GM12878 (cell line): ENCODE data around the gene STARD5. TPM values are rescaled to one million over a fixed set of nuclear protein-coding genes. Genes with fewer than 3 reads are reported as not detected.

ENCODE experiments used
- ATAC-seq: fragments of 200-7000 bp; cut with Tn5 transposase; 3 replicates; pipeline ENCODE4 v1.9.1; 2020; ENCODE audit warnings: mild to moderate bottlenecking, moderate library complexity
- BruUV-seq: library from RNA; stranded (reverse); fragments of 400-500 nt; replicated peaks from 2 replicates; lab custom pipeline; 2021; lab: Mats Ljungman, UMichigan
- CTCF ChIA-PET: fragments of 300-600 bp; sonication (Branson Sonifier 250); formaldehyde crosslinking; extraction: SDS; loops from one replicate; lab custom pipeline; 2021; ENCODE audit warnings: inconsistent platforms; lab: Yijun Ruan, JAX
- POLR2A ChIA-PET: fragments of 350-600 bp; formaldehyde crosslinking; extraction: SDS; loops from one replicate; lab custom pipeline; 2021; ENCODE audit warnings: inconsistent platforms; lab: Charles Lee
- RAD21 ChIA-PET: fragments of 300-600 bp; sonication (Branson Sonifier 250); formaldehyde crosslinking; loops from one replicate; lab custom pipeline; 2023; ENCODE audit warnings: antibody characterized with exemption; ENCODE audit not compliant: unreplicated experiment; lab: Charles Lee
- SMC1A ChIA-PET: fragments of 300-600 bp; sonication (Branson Sonifier 250); formaldehyde crosslinking; loops from one replicate; lab custom pipeline; 2023; ENCODE audit not compliant: unreplicated experiment, uncharacterized antibody; lab: Charles Lee
- DNase-seq: peaks from one replicate; pipeline ENCODE4 v3.0.0-alpha.2; 2011; ENCODE audit warnings: low read depth, low spot score
- FAIRE-seq: peaks from 3 replicates; lab custom pipeline; 2011; peaks lifted over from hg19 to GRCh38; lab: Jason Lieb, UNC
- H2AFZ ChIP-seq: 2 replicates; pipeline ENCODE4 v1.6.0; 2011; ENCODE audit warnings: low read depth, low read length, control low read depth; ENCODE audit not compliant: control insufficient read depth
- H3K27ac ChIP-seq: 2 replicates; pipeline ENCODE4 v1.5.1; 2011; ENCODE audit warnings: control low read depth; ENCODE audit not compliant: control insufficient read depth, insufficient read depth
- H3K27me3 ChIP-seq, 2 experiments: replicated peaks in 1 of 2; 2 replicates each; pipeline versions ENCODE4 v1.6.0 to v1.6.1; 2011; ENCODE audit warnings: low read length in 1 of 2; ENCODE audit not compliant: control insufficient read depth in 2 of 2, insufficient read depth in 2 of 2
- H3K36me3 ChIP-seq, 2 experiments: 2 replicates each; pipeline ENCODE4 v1.5.1; 2011; ENCODE audit warnings: low read length in 1 of 2; ENCODE audit not compliant: control insufficient read depth in 2 of 2, insufficient read depth in 2 of 2
- H3K4me1 ChIP-seq: 2 replicates; pipeline ENCODE4 v1.6.1; 2011; ENCODE audit warnings: mild to moderate bottlenecking, low read length, moderate library complexity, mixed read lengths; ENCODE audit not compliant: control insufficient read depth, insufficient read depth
- H3K4me2 ChIP-seq: 2 replicates; pipeline ENCODE4 v1.6.0; 2011; ENCODE audit warnings: control low read depth; ENCODE audit not compliant: control insufficient read depth, insufficient read depth
- H3K4me3 ChIP-seq: fragments of 200-600 bp; sonication (generic); 2 replicates; pipeline ENCODE4 v1.5.1; 2016
- H3K79me2 ChIP-seq: 2 replicates; pipeline ENCODE4 v1.6.0; 2011; ENCODE audit warnings: low read length; ENCODE audit not compliant: control insufficient read depth, insufficient read depth
- H3K9ac ChIP-seq: 2 replicates; pipeline ENCODE4 v1.8.0; 2011; ENCODE audit warnings: low read length, control low read depth, mixed read lengths; ENCODE audit not compliant: control insufficient read depth, insufficient read depth
- H3K9me3 ChIP-seq: replicated peaks from 3 replicates; pipeline ENCODE4 v1.5.1; 2011; ENCODE audit warnings: mild to moderate bottlenecking, low read length; ENCODE audit not compliant: control insufficient read depth, insufficient read depth
- H4K20me1 ChIP-seq: 2 replicates; pipeline ENCODE4 v1.6.0; 2011; ENCODE audit not compliant: control insufficient read depth, insufficient read depth
- ASH2L ChIP-seq: fragments of 300-600, 200-600 bp; sonication (generic); IDR thresholded peaks from 2 replicates; pipeline ENCODE4 v1.6.1; 2017; ENCODE audit warnings: low read depth, mild to moderate bottlenecking, borderline replicate concordance
- CHD1 ChIP-seq: IDR thresholded peaks from 2 replicates; pipeline ENCODE4 v1.6.1; 2012; ENCODE audit warnings: low read depth, low read length, improper control_type of control experiment
- JUND ChIP-seq: IDR thresholded peaks from 2 replicates; pipeline ENCODE4 v1.6.1; 2012; ENCODE audit warnings: low read depth, mild to moderate bottlenecking, low read length, improper control_type of control experiment, moderate library complexity
- KDM1A ChIP-seq: fragments of 200-600 bp; sonication (generic); IDR thresholded peaks from 2 replicates; pipeline ENCODE4 v1.6.1; 2016; ENCODE audit warnings: borderline replicate concordance
- MAX ChIP-seq: IDR thresholded peaks from 2 replicates; pipeline ENCODE4 v1.6.1; 2012; ENCODE audit warnings: low read depth, low read length, improper control_type of control experiment
- POLR2A ChIP-seq: IDR thresholded peaks from 2 replicates; pipeline ENCODE4 v1.6.1; 2011; ENCODE audit warnings: low read depth, mild to moderate bottlenecking, low read length
- SP1 ChIP-seq: IDR thresholded peaks from one replicate; pipeline ENCODE4 v1.6.1; 2011; ENCODE audit warnings: low read depth, low read length
- STAT3 ChIP-seq: IDR thresholded peaks from 2 replicates; pipeline ENCODE4 v1.6.1; 2011; ENCODE audit warnings: low read depth, low read length, improper control_type of control experiment
- TARDBP ChIP-seq: IDR thresholded peaks from 2 replicates; pipeline ENCODE4 v1.6.1; 2016; ENCODE audit warnings: borderline replicate concordance
- whole genome bisulfite sequencing: methylation state at CpG from one replicate; pipeline ENCODE4 v1.1.6; 2016; ENCODE audit warnings: low lambda C conversion rate; ENCODE audit not compliant: insufficient replicate concordance, insufficient coverage; ENCODE audit errors: missing lambda C conversion rate; 5-methylcytosine and 5-hydroxymethylcytosine counted together
- in situ Hi-C: fragments of 300-500 bp; cut with MboI; formaldehyde crosslinking; loops from 9 replicates; pipeline ENCODE4 v1.14.3; 2018; ENCODE audit warnings: mixed read lengths
- intact Hi-C: fragments of 100-400 bp; cut with micrococcal nuclease; formaldehyde crosslinking; loops from one replicate; pipeline ENCODE4 v1.14.2; 2022; ENCODE audit not compliant: unreplicated experiment
- polyA plus RNA-seq, 11 experiments: library from polyadenylated mRNA; depleted of rRNA in 4 of 11; unstranded in 6 of 11; stranded (reverse) in 5 of 11; fragments of >200 nt; fragmentation: Nextera tagmentation in 4 of 11; fragmentation: Illumina TruSeq in 1 of 11; extraction: Ambion mirVana in 4 of 11; extraction: Trizol in 1 of 11; gene quantifications; 1 replicate in 1 of 11; 2 replicates in 10 of 11; pipeline versions ENCODE4 v1.2.1 to v1.2.3, GENCODE V29; 2011 to 2016; ENCODE audit warnings: inconsistent platforms in 2 of 11, missing spikeins in 2 of 11, low read depth in 1 of 11
- total RNA-seq, 4 experiments: library from RNA; depleted of rRNA in 3 of 4; stranded (reverse); fragments of >200 nt in 3 of 4; fragmentation: Illumina TruSeq in 1 of 4; extraction: Trizol in 1 of 4; gene quantifications; 2 replicates each; pipeline versions ENCODE4 v1.2.1 to v1.2.3, GENCODE V29; 2013 to 2021
- TF ChIP-seq, protein P1 (sequence below): fragments of 450-650 bp; formaldehyde crosslinking; IDR thresholded peaks from 2 replicates; pipeline ENCODE4 v1.5.0; 2022; ENCODE audit warnings: mild to moderate bottlenecking, missing genetic modification characterization

Gene STARD5
- total and polyA plus RNA-seq, 10 of the 15 experiments (the other 5 are each of a cell fraction or from before 2014, with no cell fraction given), result 2.3 to 9.4 (median 4.7) TPM

GRCh38 chr15:81356252-81356651 is 32.3 kb upstream of the STARD5 start (continued):
- TF ChIP-seq, protein P1, sequence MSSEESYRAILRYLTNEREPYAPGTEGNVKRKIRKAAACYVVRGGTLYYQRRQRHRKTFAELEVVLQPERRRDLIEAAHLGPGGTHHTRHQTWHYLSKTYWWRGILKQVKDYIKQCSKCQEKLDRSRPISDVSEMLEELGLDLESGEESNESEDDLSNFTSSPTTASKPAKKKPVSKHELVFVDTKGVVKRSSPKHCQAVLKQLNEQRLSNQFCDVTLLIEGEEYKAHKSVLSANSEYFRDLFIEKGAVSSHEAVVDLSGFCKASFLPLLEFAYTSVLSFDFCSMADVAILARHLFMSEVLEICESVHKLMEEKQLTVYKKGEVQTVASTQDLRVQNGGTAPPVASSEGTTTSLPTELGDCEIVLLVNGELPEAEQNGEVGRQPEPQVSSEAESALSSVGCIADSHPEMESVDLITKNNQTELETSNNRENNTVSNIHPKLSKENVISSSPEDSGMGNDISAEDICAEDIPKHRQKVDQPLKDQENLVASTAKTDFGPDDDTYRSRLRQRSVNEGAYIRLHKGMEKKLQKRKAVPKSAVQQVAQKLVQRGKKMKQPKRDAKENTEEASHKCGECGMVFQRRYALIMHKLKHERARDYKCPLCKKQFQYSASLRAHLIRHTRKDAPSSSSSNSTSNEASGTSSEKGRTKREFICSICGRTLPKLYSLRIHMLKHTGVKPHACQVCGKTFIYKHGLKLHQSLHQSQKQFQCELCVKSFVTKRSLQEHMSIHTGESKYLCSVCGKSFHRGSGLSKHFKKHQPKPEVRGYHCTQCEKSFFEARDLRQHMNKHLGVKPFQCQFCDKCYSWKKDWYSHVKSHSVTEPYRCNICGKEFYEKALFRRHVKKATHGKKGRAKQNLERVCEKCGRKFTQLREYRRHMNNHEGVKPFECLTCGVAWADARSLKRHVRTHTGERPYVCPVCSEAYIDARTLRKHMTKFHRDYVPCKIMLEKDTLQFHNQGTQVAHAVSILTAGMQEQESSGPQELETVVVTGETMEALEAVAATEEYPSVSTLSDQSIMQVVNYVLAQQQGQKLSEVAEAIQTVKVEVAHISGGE (CRISPR knock-in tag), result no peak

GRCh38 chr15:81351651-81352050 is 27.7 kb upstream of the STARD5 start:
- ATAC-seq (no peak), DNase-seq (no peak), FAIRE-seq (no peak)
- no peak for TF ChIP-seq ASH2L
- no peak for TF ChIP-seq JUND
- no peak for TF ChIP-seq STAT3
- no peak for TF ChIP-seq KDM1A
- no peak for TF ChIP-seq MAX
- TF ChIP-seq SP1, result no peak
- no peak for TF ChIP-seq TARDBP
- no peak for TF ChIP-seq CHD1
- no peak for TF ChIP-seq POLR2A
- Histone ChIP-seq H2AFZ (no peak overlapping the region), H3K9me3 (no peaks in the 10 kb centered on the region), H3K79me2 (no peaks in the 10 kb centered on the region), H3K4me2 (no peak overlapping the region), H3K27me3 (no peaks in the 10 kb centered on the region; a peak in 1 of 4 replicates), H3K4me3 (no peak overlapping the region), H3K9ac (no peak overlapping the region), H3K27ac (no peak overlapping the region), H4K20me1 (no peaks in the 10 kb centered on the region), H3K36me3 (no peaks in the 10 kb centered on the region), H3K4me1 (no peaks in the 10 kb centered on the region)
- ChIA-PET CTCF (no interaction called here), POLR2A (interaction anchor here (0.7 kb wide), 1 partner anchor 36 kb away, joined by 7 read pairs; no protein-coding TSS in a partner anchor), RAD21 (no interaction called here), SMC1A (no interaction called here)
- intact Hi-C loops, result no loop called here
- in situ Hi-C loops, result no loop called here
- 64% methylated on average over 5 of the region's 5 CpGs for WGBS
- BruUV-seq, result no TSS peak
